Fibroblast of skin of scalp (primary cell): ENCODE measurements around the gene CASP10.

Experiments
- DNase-seq: peaks from one replicate; pipeline ENCODE4 v3.0.0-alpha.2; 2013

Gene CASP10

GRCh38 chr2:201260302-201260800, 77.4 kb downstream of the CASP10 start, which contains the start of gene CASP8:
Gene CASP8, plus strand, starts transcription at chr2:201260536. Its CDS starts 5,951 bp downstream, at chr2:201266487.
- peak; percentile 34 for DNase-seq

GRCh38 chr2:201261471-201261870, 78.5 kb downstream of the CASP10 start:
- no peak for DNase-seq

- DNase-seq = peak; percentile 13
These were observed 79.0 kb downstream of the CASP10 start for GRCh38 chr2:201261906-201262305.

- no peak for DNase-seq
These were observed 79.8 kb downstream of the CASP10 start for GRCh38 chr2:201262718-201263117.

GRCh38 chr2:201263779-201264178, 80.8 kb downstream of the CASP10 start:
- DNase-seq = no peak

- DNase-seq = peak; percentile 22
These were observed 81.7 kb downstream of the CASP10 start for GRCh38 chr2:201264472-201265173.

GRCh38 chr2:201266629-201267028, 83.7 kb downstream of the CASP10 start:
- DNase-seq = no peak

- no peak for DNase-seq
These were observed 84.5 kb downstream of the CASP10 start for GRCh38 chr2:201267278-201268030.

- no peak for DNase-seq
These were observed 86.8 kb downstream of the CASP10 start for GRCh38 chr2:201269764-201270163.

GRCh38 chr2:201270293-201271001, 87.5 kb downstream of the CASP10 start:
- DNase-seq = no peak

- no peak for DNase-seq
These were observed 89.0 kb downstream of the CASP10 start for GRCh38 chr2:201271917-201272316.

- DNase-seq = no peak
These were observed 90.5 kb downstream of the CASP10 start for GRCh38 chr2:201273330-201273983.

- DNase-seq = no peak
These were observed 92.1 kb downstream of the CASP10 start for GRCh38 chr2:201275069-201275468.

GRCh38 chr2:201275990-201276389, 93.0 kb downstream of the CASP10 start:
- no peak for DNase-seq

GRCh38 chr2:201276511-201276910, 93.6 kb downstream of the CASP10 start:
- no peak for DNase-seq
